ENCODE results near the gene RGS16. TPM values are rescaled to one million over a fixed set of nuclear protein-coding genes. Genes with fewer than 3 reads are reported as not detected.

RGS16 gene
- total RNA-seq, 3 donors from 2014 or later: 0.61 to 2.3 (median 1.3) TPM

- DNase-seq (no peak), ATAC-seq (no peak)
- Histone ChIP-seq H3K36me3 (ENCODE audit: low read depth) (no peaks in the 10 kb centered on the region), H3K4me1 (ENCODE audit: low read depth) (no peaks in the 10 kb centered on the region), H3K4me3 (no peak overlapping the region), H3K9me3 (no peaks in the 10 kb centered on the region)
- intact Hi-C loops (cut with DNase I, micrococcal nuclease): no loop called here
- no peak for TF ChIP-seq CTCF (IDR thresholded peaks at IDR 0.05)
Measured at GRCh38 chr1:182625024-182625423, 20.8 kb upstream of the RGS16 start.

GRCh38 chr1:182624577-182624976 lies 20.4 kb upstream of the RGS16 start:
- H3K4me3 ChIP-seq: no peak overlapping the region
- TF ChIP-seq CTCF (IDR thresholded peaks at IDR 0.05): no peak
- intact Hi-C loops (cut with DNase I, micrococcal nuclease): no loop called here

GRCh38 chr1:182622901-182623528 lies 18.8 kb upstream of the RGS16 start:
- Histone ChIP-seq H3K36me3 (ENCODE audit: low read depth) (no peaks in the 10 kb centered on the region), H3K4me3 (no peak overlapping the region), H3K9me3 (no peaks in the 10 kb centered on the region), H3K4me1 (ENCODE audit: low read depth) (no peaks in the 10 kb centered on the region)
- DNase-seq: no peak
- TF ChIP-seq CTCF (IDR thresholded peaks at IDR 0.05): no peak
- intact Hi-C loops (cut with DNase I, micrococcal nuclease): no loop called here
- no peak for ATAC-seq

More at GRCh38 chr1:182624577-182624976, 20.4 kb upstream of the RGS16 start:
- H3K36me3 ChIP-seq (ENCODE audit: low read depth): no peaks in the 10 kb centered on the region
- ATAC-seq (no peak), DNase-seq (no peak)
- H3K9me3 ChIP-seq: no peaks in the 10 kb centered on the region
- H3K4me1 ChIP-seq (ENCODE audit: low read depth): no peaks in the 10 kb centered on the region

GRCh38 chr1:182621906-182622305 lies 17.7 kb upstream of the RGS16 start:
- intact Hi-C loops (cut with DNase I, micrococcal nuclease): no loop called here
- H3K36me3 ChIP-seq (ENCODE audit: low read depth): no peaks in the 10 kb centered on the region
- H3K4me1 ChIP-seq (ENCODE audit: low read depth): no peaks in the 10 kb centered on the region
- DNase-seq: no peak
- no peak for TF ChIP-seq CTCF (IDR thresholded peaks at IDR 0.05)
- no peaks in the 10 kb centered on the region for H3K9me3 ChIP-seq
- H3K4me3 ChIP-seq: no peak overlapping the region
- ATAC-seq: no peak

GRCh38 chr1:182620924-182621585 lies 16.9 kb upstream of the RGS16 start:
- ATAC-seq: no peak
- Histone ChIP-seq H3K4me3 (no peak overlapping the region), H3K9me3 (no peaks in the 10 kb centered on the region), H3K4me1 (ENCODE audit: low read depth) (peaks cover 6% of the 10 kb centered on the region), H3K36me3 (ENCODE audit: low read depth) (no peaks in the 10 kb centered on the region)
- no peak for TF ChIP-seq CTCF (IDR thresholded peaks at IDR 0.05)
- intact Hi-C loops (cut with DNase I, micrococcal nuclease): no loop called here
- DNase-seq: no peak

Measured in mucosa of descending colon (tissue), 3 donors.